Ramos (cell line): ENCODE data around the gene GAS7.

Source experiments
- in situ Hi-C: fragments of 300-500 bp; cut with MboI; formaldehyde crosslinking; loops from one replicate; pipeline ENCODE4 v1.14.3; 2022; ENCODE audit warnings: low sequenced_read_pairs; ENCODE audit not compliant: unreplicated experiment

The GAS7 gene

DNA sequence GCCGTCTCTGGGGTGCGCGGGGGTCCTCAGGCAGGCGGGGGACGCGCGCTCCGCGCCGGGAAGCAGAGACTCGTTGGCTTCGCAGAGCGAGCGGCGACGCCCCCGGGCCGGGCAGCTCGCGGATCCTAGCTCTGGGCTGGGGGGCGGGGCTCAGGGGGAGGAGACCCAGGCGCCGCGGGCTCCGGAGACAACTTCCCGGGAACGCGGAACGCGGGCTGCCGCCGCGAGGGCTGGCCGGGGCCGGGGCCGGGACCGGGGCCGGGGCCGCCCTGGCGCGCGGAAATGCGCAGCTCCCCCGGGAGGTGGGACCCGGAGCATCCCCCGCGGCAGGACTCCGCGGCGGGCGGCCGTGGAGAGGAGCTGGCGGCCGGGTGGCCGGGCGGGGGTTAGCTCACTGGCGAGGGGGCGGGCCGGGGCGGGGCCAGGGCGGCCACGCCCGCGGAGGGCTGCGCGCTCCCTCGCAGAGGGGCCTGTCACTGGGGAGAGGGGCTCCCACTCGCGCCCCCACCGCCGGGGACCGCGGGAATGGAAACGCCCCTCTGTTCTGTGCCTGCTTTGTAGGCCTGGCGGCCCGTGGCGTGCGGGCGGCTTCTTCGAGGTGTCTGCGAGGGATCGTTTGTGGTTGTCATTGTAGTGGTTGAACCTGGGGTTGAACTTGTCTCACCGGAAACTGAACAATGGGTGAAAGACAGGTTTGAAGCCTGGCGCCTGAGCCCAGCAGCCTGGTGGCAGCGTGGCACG is at the start of gene GAS7:
Gene GAS7, minus strand, starts transcription at position 98 of the 741 bp plus-strand sequence.
- in situ Hi-C loops, result no loop called here

DNA sequence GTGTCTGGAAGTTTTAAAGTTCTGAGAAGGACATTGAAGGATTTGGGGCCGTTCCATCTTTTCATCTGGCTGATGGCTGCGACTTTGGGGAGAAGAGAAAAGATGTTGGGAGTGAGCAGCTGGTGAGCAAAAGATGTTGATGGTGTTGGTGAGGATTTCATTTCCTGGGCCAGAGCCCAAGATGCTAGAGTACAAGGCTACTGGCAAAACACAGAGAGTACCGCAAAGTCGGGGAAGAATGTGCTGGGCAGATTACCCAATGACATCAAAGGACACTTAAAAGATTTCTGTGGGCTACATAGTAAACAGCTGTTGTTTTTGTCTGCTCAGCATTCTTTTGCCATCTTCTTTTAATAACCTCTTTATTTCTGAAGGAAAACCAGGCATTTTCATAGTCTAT is 49.4 kb upstream of the GAS7 start:
- in situ Hi-C loops, result no loop called here

DNA sequence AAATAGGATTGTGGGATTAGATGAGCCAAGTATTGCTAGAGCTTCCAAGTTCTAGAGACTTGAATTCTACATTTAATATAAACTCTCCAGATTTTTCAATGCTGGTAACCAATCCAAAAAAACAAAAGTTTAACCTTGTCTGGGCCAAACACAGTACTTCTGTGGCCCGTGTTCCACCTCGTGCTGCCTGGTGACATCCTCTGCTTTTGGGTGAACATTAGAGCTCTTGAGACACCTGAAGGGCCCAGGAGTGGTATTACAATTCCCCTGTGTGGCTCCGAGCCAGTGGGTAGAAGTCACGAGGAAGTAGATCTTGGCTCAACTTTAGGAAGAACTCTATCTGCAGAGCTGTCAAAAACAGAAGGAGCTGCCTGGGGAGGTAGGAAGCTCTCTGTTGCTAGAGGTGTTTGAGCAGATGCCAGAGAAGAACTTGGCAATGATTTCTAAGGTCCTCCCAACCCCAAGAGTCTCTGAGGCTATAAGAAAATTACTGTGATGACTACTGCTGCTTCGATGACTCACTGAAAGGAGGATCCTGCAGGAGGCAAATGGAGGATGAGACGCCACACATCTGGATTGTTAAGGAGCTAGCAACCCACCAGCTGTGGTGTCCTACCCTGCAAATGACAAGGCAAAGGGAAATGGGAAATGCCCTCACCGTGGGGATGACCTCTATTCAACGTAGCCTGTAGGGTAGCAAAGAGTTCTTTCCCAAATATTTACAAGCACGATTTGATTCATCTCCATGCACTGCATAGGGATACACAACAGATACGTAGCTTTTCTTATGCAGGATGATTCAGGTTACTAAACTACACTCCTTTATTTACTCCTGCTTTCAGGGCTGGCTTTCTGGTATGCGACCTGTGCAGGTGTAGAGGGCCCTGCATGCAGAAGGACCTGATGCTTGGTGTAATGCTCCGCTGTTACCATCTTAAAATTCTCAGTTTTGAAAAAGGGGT is 45.8 kb upstream of the GAS7 start:
- in situ Hi-C loops, result no loop called here

DNA sequence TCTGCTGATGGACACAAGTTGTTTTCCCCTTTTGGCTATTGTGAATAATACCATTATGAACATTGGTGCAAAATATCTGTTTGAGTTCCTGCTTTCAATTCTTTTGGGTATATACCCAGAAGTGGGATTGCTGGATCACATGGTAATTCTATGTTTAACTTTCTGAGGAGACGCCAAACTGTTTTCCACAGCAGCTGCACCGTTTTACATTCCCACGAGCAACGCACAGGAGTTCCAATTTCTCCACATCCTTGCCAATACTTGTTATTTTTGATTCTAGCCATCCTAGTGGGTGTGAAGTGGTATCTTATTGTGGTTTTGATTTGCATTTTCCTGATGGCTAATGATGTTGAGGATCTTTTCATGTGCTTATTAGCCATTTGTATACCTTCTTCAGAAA is 43.4 kb upstream of the GAS7 start:
- in situ Hi-C loops, result no loop called here

DNA sequence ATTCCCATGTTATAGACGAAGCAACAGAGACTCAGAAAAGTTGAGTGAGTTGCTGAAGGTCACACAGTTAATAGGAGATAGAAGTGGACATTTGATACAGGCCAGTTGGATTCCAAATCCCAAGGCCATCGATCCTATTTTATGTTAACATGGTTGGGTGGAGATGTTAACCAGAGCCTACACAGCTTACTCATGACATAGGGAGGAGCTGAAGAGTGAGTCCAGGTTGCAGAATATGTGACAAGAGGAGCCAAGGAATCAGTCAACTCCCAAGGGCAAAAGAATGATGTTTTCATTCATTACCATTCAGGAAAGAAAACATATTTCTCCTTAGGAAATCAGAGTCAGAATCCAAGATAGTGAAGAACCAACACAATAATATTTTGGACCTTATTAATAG is 40.3 kb upstream of the GAS7 start:
- in situ Hi-C loops, result no loop called here

DNA sequence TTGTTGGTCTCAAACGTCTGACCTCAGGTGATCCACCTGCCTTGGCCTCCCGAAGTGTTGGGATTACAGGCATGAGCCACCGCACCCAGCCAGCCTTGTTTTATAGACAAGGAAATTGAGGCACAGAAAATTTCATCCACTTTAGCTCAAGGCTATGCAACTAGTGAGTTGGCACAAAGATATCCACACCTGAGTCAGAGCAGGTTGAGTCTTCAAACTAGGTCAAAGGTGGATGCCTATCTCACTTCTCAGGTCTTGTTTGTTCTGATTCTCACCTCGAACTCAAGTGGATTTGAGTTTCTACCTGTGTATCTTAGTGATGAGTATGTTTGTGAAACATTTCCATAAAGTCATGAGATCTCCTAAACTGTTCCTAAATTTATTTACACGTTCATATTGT is 35.6 kb upstream of the GAS7 start:
- in situ Hi-C loops, result no loop called here

DNA sequence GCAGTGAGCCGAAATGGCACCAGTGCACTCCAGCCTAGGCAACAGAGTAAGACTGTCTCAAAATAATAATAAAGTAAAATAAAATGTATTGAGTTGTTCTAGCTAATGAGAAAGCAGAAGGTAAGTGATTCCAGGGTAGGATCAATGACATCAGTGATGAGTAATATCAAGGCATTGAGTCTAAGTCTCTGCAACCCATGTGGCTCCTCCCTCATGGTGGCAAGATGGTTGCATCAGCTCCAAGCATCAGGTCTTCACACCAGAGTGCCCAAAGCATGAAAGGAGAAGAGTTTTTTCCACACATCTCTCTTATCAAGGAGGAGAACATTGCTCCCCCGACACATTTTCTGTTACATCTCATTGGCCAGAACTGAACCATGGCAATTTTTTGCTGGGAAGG is 34.8 kb upstream of the GAS7 start:
- in situ Hi-C loops, result no loop called here

DNA sequence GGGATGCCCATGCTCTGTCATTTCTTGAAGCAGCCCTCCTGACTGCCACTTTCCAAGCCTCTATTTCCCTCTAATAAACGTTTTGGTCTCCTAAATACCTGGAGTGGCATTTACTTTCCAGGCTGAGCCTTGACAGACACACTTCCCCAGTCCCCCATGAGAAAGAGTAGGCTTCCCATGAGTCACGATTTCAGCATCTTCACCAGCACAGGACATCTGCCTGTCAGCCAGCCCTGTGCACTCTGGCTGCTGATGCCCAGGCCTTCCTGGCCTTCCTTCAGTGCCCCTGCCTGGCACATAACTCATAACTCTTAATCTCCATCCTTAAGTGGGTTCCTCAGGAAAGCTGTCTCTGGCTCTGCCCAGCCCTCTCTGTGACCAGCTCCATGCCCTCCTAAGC is 30.8 kb upstream of the GAS7 start:
- in situ Hi-C loops, result no loop called here

DNA sequence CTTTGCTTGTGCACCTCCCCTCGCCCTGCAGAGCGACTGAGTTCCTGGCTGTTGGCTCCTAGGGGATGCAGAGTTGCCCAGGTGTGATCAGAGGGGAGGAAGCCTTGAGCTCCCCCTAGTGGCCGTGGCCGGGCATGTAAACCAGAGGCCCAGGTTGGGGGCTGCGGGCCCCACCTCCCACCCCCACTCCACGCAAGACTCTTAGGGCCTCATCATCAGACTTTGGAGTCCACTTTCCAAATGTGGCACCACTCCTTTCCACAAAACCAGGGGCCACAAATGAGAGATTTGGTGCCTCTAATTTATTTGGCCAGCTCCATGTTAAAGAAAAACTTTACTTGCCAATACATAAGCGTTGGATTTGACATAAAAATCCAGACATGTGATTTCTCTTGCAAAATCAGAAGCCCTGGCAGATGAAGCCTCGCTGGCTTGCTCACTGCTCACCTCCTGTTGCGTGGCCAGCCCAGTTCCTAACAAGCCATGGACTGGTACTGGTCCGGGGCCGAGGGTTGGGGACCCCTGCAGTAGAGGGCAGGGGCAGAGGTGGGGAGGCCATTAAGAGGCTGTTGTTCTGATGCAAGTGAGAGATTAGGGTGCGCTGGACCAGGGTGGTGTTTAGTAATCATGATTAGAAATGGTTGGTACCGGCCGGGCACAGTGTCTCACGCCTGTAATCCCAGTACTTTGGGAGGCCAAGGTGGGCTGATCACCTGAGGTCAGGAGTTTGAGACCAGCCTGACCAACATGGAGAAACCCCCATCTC is 28.7 kb upstream of the GAS7 start:
- in situ Hi-C loops, result no loop called here

DNA sequence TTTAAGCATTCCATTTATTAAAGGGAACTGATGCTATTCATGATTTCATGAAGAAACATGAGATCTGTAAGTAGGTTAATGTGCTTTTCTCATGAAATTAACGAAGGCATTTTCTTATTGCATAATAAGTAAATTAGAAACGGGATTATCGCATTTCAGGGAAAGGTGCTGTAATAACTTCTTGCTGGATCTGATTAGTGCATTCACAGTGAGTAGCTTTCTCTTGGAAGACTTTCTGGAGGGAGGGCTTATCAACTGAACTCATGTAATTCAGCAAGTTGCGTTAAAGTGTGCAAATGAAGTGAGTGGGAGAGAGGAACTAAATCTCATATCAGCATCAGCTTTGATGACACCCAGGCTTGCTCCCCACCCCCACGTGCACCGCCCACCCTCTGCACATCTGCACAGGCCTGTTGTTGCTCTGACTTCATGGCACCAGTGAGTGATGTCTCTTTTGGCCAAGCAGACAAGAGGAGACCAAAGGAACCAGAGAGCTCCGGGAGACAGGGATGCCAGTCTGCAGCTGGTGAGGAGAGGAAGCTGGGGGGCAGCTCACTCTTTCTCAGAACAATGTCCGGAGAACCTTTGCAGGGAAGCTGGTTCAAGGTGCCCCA is 26.3 kb upstream of the GAS7 start:
- in situ Hi-C loops, result no loop called here

DNA sequence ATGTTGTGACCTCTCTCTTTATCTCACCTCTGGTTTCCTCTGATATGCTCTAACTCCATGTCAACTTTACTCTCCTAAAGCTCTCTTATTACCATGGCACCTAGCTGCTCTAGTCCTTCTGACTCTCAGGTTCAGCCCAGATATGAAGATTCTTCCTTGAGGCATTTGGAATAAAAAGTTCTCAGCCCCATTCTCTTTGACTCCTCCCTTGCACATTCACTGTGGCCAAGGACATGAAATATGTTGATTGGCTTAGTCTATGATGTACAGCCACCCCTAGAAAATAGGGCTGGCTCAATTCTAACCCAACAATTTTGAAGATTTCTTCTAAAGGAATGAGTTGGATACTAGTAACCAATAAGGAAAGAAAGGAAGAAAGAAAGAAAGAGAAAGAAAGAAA is 20.8 kb upstream of the GAS7 start:
- in situ Hi-C loops, result no loop called here

DNA sequence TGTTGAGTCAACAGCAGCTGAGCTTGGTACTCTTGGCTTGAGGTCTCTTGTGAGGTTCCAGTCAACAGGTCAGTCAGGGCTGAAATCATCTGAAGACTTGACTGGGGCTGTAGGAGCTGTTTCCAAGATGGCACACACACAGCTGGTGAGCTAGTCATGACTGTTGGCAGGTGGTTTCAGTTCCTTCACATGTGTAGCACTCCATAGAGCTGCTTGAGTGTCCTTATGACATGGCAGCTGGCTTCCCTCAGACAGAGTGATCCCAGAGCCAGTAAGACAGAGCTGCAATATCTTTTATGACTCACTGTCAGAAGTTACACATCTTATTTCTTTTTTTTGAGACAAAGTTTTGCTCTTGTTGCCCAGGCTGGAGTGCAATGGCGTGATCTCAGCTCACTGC is 19.5 kb upstream of the GAS7 start:
- in situ Hi-C loops, result no loop called here

DNA sequence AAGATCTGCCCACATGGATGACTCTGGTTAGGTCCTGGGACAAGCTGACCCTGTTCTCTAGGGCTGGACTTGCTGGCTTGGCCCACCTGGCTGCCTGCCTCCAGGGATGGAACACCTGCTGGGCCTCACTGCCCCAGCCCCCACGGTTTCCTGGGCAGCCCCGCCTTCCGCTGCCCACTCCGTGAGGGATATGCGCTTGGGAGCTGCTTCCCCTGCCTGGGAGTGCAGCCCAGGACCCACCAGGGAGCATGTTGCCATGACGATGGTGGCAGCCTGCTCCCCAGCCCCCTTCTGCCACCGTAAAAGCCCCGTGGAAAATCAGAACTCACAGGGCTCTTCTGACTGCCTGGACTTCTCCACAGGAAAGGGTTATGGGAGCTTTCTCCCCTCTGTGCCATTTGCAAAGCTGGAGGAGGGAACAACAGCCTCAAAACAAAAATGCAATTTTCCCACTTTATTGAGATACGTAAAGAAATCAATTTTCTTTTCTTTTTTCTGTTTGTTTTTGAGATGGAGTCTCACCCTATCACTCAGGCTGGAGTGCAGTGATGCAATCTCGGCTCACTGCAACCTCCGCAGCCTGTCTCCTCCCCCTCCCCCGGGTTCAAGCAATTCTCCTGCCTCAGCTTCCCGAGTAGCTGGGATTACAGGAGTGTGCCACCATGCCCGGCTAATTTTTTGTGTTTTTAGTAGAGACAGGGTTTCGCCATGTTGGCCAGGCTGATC is 18.0 kb upstream of the GAS7 start:
- in situ Hi-C loops, result no loop called here

DNA sequence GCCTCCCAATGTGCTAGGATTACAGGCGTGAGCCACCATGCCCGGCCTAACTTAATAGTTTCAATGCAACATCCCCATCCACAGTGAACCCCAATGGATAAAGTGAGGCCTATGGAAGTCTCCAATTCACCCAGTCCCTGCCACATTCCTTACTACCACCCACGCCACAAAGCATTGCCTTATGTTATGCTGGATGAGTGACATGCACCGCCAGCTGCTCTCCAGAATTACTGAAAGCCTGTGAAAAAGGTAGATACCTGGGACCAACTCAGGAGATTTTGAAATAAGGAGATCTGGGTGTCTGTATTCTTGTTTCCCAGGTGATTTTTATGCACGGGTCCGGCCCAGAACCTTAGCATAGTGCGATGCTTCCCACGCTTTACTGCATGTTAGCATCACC is 16.9 kb upstream of the GAS7 start:
- in situ Hi-C loops, result no loop called here

DNA sequence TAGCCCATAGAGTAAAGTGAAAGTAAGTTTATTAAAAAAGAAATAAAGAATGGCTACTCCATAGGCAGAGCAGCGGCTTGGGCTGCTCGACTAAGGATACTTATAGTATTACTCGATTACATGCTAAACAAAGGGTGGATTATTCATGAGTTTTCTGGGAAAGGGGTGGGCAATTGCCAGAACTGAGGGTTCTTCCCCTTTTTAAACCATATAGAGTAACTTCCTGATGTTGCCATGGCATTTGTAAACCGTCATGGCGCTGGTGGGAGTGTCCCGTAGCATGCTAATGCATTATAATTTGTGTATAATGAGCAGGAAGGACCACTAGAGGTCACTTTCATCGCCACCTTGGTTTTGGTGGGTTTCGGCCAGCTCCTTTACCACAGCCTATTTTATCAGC is 13.3 kb upstream of the GAS7 start:
- in situ Hi-C loops, result no loop called here

DNA sequence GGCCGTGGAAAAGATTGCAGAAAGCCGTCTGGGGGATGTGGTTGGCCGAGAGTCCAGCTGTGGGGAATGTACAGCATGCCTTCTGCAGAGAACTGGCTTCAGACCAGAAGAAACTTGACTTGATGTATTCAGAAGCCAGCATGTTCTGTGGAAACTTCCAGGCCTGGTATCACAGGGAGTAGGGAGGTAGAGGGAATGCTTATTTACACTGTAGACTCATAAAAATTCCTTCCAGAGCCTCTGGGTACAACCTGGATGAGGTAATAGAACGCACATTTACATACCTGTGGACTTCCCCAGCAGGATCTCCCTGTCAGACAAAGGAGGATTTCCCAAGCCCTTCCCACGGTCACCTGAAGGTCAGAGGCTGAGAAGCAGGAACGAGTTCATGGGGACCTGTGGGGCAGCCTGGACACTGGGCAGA is 11.8 kb upstream of the GAS7 start:
- in situ Hi-C loops, result no loop called here

DNA sequence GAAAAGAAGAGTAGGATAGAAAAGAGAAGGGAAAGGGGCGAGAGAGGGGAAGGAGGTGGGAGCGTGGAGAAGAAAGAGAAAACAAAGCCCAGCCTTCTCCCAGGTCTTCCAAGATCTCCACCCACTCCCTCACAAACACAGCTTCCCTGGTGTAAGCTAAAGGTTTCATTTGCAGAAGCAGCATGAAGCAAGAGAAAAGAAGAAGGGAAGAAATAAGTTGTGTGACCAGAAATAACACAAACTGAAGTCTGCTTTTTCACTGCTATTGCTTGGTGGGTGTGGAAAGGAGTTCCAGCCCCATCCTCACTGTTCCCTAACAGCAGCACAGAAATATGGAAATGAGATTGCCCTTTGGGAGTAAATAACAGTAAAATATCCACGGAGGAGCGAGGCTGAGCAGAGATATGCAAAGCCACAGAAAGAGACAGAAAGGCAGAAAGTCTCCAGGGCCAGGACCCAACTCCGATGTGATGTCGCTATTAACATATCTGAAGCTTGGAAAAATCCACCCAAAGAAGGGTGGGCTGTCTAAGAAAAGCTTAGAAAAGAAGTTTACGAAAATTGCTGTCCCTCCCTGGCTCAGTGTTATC is 10.3 kb upstream of the GAS7 start:
- in situ Hi-C loops, result no loop called here

DNA sequence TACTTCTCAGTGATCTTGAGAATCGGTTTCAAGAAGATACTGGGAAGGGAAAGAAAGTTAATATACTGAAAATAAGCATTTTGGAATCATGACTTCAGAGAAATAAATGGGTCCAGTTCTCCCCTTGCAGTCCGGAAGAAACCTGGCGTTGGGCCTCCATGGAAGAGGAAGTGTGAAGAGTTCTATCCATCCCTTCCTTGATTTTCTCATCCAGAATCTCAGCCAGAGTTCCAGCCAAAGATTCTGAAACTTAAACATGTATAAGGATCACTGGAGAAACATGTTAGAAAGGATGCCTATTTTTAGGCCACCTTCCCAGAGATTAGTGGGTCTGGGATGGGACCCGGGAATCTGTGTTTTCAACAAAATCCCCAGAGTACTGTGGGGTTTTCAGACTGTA is 8.7 kb upstream of the GAS7 start:
- in situ Hi-C loops, result no loop called here

DNA sequence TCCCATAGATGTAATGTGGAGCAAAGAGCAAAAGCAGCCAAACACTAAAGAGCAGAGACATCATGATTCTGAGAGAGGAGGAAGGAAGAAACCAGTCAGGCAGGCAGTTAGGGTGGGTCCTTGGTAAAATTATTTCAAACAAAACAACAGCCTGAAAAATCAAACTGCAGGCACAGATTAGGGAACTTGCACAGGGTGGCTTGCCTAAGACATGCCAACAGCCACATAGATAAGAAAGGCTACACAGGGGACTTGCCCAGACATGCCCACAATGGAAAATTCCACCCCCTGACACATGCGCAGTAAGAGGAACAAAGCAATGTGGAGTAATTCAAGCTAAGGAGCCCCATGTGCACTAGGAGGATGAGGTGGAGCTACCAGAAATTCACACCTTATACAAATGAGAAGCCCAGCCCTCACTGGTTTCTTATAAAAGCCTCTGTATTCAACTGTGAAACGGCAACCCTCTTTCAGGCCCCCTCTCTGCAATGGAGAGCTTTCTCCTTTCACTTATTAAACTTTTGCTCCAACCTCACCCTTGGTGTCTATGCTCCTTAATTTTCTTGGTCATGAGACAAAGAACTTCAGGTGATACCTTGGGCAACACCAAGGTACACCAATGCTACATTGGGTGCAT is 7.3 kb upstream of the GAS7 start:
- in situ Hi-C loops, result no loop called here
